ENCODE measurements around the gene KYNU.

DNA sequence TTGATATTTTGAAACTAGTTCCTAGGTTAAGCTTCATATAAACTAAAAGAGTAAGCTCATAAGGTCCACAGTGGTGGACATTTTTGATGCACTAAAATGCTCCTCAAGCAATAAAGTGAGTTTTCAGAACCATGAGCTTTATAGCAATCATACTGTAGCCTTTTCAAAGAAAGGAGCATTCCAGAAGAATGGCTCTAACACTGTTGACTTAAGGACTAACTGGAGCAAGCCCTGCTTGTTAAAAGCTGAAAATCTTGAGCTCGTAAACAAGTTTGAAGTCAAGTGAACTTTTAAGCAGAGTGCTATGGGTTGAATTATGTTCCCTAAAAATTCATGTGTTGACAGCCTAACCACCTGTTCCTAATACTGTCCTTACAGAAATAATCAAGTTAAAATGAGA is 38.0 kb downstream of the KYNU start:
- TF ChIP-seq POLR2A (IDR thresholded peaks at IDR 0.05): no peak
- TF ChIP-seq EP300 (IDR thresholded peaks at IDR 0.05): no peak
- TF ChIP-seq, protein P1, sequence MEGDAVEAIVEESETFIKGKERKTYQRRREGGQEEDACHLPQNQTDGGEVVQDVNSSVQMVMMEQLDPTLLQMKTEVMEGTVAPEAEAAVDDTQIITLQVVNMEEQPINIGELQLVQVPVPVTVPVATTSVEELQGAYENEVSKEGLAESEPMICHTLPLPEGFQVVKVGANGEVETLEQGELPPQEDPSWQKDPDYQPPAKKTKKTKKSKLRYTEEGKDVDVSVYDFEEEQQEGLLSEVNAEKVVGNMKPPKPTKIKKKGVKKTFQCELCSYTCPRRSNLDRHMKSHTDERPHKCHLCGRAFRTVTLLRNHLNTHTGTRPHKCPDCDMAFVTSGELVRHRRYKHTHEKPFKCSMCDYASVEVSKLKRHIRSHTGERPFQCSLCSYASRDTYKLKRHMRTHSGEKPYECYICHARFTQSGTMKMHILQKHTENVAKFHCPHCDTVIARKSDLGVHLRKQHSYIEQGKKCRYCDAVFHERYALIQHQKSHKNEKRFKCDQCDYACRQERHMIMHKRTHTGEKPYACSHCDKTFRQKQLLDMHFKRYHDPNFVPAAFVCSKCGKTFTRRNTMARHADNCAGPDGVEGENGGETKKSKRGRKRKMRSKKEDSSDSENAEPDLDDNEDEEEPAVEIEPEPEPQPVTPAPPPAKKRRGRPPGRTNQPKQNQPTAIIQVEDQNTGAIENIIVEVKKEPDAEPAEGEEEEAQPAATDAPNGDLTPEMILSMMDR (IDR thresholded peaks at IDR 0.05): no peak

Data from tibial nerve (tissue), 4 donors.